KG1 (cell line): ENCODE results near the gene VANGL1.

Experiments
- DNase-seq: peaks from one replicate; lab custom pipeline; 2025; lab: John Stamatoyannopoulos, UW

VANGL1 gene

GRCh38 chr1:115669002-115669673, 27.4 kb downstream of the VANGL1 start:
- no peak for DNase-seq

- no peak for DNase-seq
These were observed 28.1 kb downstream of the VANGL1 start for GRCh38 chr1:115669886-115670285.

- no peak for DNase-seq
These were observed 28.9 kb downstream of the VANGL1 start for GRCh38 chr1:115670476-115671175.

GRCh38 chr1:115671176-115671934, 29.6 kb downstream of the VANGL1 start:
- no peak for DNase-seq

GRCh38 chr1:115672224-115673009, 30.6 kb downstream of the VANGL1 start:
- DNase-seq = no peak

GRCh38 chr1:115676498-115677181, 34.9 kb downstream of the VANGL1 start:
- DNase-seq = no peak

GRCh38 chr1:115677182-115677555, 35.4 kb downstream of the VANGL1 start:
- DNase-seq = no peak

- no peak for DNase-seq
These were observed 35.8 kb downstream of the VANGL1 start for GRCh38 chr1:115677565-115677964.

- no peak for DNase-seq
These were observed 36.4 kb downstream of the VANGL1 start for GRCh38 chr1:115678141-115678540.

- DNase-seq = no peak
These were observed 37.4 kb downstream of the VANGL1 start for GRCh38 chr1:115679141-115679611.

GRCh38 chr1:115680730-115681111, 39.0 kb downstream of the VANGL1 start:
- no peak for DNase-seq

- DNase-seq = no peak
These were observed 41.0 kb downstream of the VANGL1 start for GRCh38 chr1:115682792-115683191.

- DNase-seq = no peak
These were observed 43.4 kb downstream of the VANGL1 start for GRCh38 chr1:115685029-115685705.

- DNase-seq = no peak
These were observed 46.0 kb downstream of the VANGL1 start for GRCh38 chr1:115687744-115688143.

GRCh38 chr1:115690972-115691371, 49.2 kb downstream of the VANGL1 start:
- DNase-seq = no peak

- no peak for DNase-seq
These were observed 50.5 kb downstream of the VANGL1 start for GRCh38 chr1:115692224-115692623.

- DNase-seq = no peak
These were observed 53.0 kb downstream of the VANGL1 start for GRCh38 chr1:115694805-115695204.

GRCh38 chr1:115697619-115698018, 55.8 kb downstream of the VANGL1 start:
- DNase-seq = no peak

- DNase-seq = no peak
These were observed 59.3 kb downstream of the VANGL1 start for GRCh38 chr1:115701090-115701489.

GRCh38 chr1:115702959-115703358, 61.2 kb downstream of the VANGL1 start:
- DNase-seq = no peak
